ENCODE results near the gene ALDH1A2. TPM values are rescaled to one million over a fixed set of nuclear protein-coding genes. Genes with fewer than 3 reads are reported as not detected.

The ALDH1A2 gene
- total RNA-seq, 1 donor from 2014 or later, result 11.0 TPM

DNA sequence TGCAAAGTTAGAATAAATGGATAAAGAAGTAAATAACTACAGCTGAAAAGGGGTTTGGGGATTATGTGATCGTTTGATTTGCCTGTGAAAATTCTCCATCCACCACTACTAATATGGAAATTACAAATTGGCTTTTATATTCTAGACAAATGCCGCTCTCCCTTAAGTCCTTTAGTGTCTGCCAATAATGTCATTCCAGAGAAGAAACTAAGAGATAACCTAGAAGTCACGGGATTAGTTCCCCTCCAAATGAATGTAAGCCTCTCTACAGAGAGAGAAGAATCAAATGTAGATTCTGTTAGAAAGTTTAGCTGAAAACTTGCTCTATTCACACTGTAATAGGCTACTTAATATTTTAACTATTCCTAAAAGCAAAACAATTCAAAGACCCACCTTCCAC is 92.0 kb downstream of the ALDH1A2 start:
- H3K4me3 ChIP-seq (ENCODE audit: low read length in 3 of 3), result no peak overlapping the region
- H3K27me3 ChIP-seq (ENCODE audit: control insufficient read depth in 3 of 3, insufficient read depth in 3 of 3, low read length in 3 of 3), result no peaks in the 10 kb centered on the region
- H3K27ac ChIP-seq (ENCODE audit: low read depth, low read length), result no peak overlapping the region
- no peak overlapping the region for H3K9ac ChIP-seq (ENCODE audit: low read depth in 1 of 3, low read length in 3 of 3)
- H3K36me3 ChIP-seq (ENCODE audit: control insufficient read depth in 3 of 3, insufficient read depth in 3 of 3, low read length in 3 of 3), result no peaks in the 10 kb centered on the region
- H3K4me1 ChIP-seq (ENCODE audit: control insufficient read depth in 3 of 3, insufficient read depth in 3 of 3, low read length in 3 of 3), result no peaks in the 10 kb centered on the region
- H3K9me3 ChIP-seq (ENCODE audit: control insufficient read depth in 3 of 3, low read length in 3 of 3), result no peaks in the 10 kb centered on the region

DNA sequence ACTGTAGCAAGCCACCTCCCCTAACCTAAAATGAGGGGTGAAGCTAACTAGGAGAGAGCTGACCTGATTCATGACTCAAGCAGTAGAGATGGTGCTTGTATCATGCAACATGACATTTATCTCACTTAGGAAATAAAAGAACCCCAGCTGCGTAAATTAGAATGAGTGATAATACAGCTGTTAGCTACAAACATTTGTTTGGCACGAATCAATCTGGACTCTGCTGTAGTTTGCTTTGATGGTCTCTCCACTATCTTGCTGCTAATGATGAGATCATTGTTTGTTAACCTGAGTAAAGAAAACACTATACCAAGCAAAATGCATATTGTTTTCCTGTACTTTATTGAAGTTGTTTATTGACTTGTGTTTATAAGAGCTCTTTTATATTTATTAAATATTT is 92.6 kb downstream of the ALDH1A2 start:
- H3K9ac ChIP-seq (ENCODE audit: low read depth in 1 of 3, low read length in 3 of 3), result no peak overlapping the region
- no peak overlapping the region for H3K27ac ChIP-seq (ENCODE audit: low read depth, low read length)
- H3K27me3 ChIP-seq (ENCODE audit: control insufficient read depth in 3 of 3, insufficient read depth in 3 of 3, low read length in 3 of 3), result no peaks in the 10 kb centered on the region
- H3K4me3 ChIP-seq (ENCODE audit: low read length in 3 of 3), result no peak overlapping the region
- no peaks in the 10 kb centered on the region for H3K36me3 ChIP-seq (ENCODE audit: control insufficient read depth in 3 of 3, insufficient read depth in 3 of 3, low read length in 3 of 3)
- H3K4me1 ChIP-seq (ENCODE audit: control insufficient read depth in 3 of 3, insufficient read depth in 3 of 3, low read length in 3 of 3), result no peaks in the 10 kb centered on the region
- H3K9me3 ChIP-seq (ENCODE audit: control insufficient read depth in 3 of 3, low read length in 3 of 3), result no peaks in the 10 kb centered on the region

DNA sequence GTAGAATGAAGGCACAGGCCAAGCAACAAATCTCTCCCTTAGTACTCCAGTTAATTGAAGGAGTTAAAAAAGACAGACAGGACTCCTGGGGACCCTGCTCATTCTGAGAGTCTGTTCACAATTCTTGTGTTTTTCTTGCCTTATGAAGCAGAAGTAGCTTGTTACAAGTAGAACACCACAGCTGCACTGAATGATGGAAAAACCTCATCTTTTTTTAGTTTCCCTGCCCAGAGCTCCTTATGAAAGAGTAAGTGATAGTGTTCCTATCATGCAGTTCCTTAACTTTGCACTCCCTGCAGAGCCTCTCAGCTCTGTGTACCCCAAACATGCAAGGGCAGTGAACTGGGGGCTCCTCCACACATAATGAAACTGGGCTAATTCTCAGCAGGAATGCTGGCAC is 95.5 kb downstream of the ALDH1A2 start:
- Histone ChIP-seq H3K9me3 (ENCODE audit: control insufficient read depth in 3 of 3, low read length in 3 of 3) (no peaks in the 10 kb centered on the region), H3K36me3 (ENCODE audit: control insufficient read depth in 3 of 3, insufficient read depth in 3 of 3, low read length in 3 of 3) (no peaks in the 10 kb centered on the region), H3K27me3 (ENCODE audit: control insufficient read depth in 3 of 3, insufficient read depth in 3 of 3, low read length in 3 of 3) (no peaks in the 10 kb centered on the region), H3K27ac (ENCODE audit: low read depth, low read length) (no peak overlapping the region), H3K4me3 (ENCODE audit: low read length in 3 of 3) (no peak overlapping the region), H3K4me1 (ENCODE audit: control insufficient read depth in 3 of 3, insufficient read depth in 3 of 3, low read length in 3 of 3) (no peaks in the 10 kb centered on the region), H3K9ac (ENCODE audit: low read depth in 1 of 3, low read length in 3 of 3) (no peak overlapping the region)

DNA sequence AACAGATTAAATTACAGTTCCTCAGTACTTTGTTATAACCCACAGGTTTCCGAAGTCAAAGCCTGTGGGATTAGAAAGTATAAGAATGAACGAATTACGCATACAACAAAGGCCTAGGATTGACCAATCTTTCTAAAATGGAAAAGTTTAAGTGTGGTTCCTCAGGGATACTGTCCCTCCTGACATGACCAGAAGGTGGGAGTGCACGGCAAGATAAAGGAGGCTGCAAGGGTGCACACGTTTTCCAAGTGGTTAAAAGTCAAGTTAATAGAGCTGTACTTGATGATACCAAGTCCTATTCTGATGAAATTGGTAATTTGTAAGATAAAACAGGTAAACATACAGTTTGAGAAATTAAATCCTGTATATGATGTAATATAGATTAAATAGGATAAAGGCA is 96.2 kb downstream of the ALDH1A2 start:
- no peaks in the 10 kb centered on the region for H3K36me3 ChIP-seq (ENCODE audit: control insufficient read depth in 3 of 3, insufficient read depth in 3 of 3, low read length in 3 of 3)
- no peak overlapping the region for H3K27ac ChIP-seq (ENCODE audit: low read depth, low read length)
- no peaks in the 10 kb centered on the region for H3K27me3 ChIP-seq (ENCODE audit: control insufficient read depth in 3 of 3, insufficient read depth in 3 of 3, low read length in 3 of 3)
- H3K9ac ChIP-seq (ENCODE audit: low read depth in 1 of 3, low read length in 3 of 3), result no peak overlapping the region
- no peak overlapping the region for H3K4me3 ChIP-seq (ENCODE audit: low read length in 3 of 3)
- H3K4me1 ChIP-seq (ENCODE audit: control insufficient read depth in 3 of 3, insufficient read depth in 3 of 3, low read length in 3 of 3), result no peaks in the 10 kb centered on the region
- no peaks in the 10 kb centered on the region for H3K9me3 ChIP-seq (ENCODE audit: control insufficient read depth in 3 of 3, low read length in 3 of 3)

DNA sequence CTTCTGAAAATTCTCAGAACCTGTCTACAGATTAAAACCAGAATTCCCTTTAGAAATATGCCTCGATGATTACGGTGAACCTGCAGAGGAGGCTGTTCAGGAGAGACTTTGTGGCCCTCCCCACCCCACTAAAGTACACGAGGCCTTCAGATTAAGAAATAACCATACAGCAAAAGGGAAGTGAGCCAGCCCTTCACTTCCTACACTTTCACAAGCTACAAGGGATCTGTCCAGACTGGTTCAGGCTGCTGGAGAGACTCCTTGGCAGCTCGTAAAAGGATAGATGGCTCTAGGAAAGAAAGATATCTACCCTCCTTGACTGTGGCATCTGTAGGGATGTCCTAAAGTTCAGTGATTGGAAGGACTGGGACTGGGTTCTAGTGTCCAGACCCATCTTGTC is 102.6 kb downstream of the ALDH1A2 start:
- Histone ChIP-seq H3K27me3 (ENCODE audit: control insufficient read depth in 3 of 3, insufficient read depth in 3 of 3, low read length in 3 of 3) (no peaks in the 10 kb centered on the region), H3K9ac (ENCODE audit: low read depth in 1 of 3, low read length in 3 of 3) (no peak overlapping the region), H3K36me3 (ENCODE audit: control insufficient read depth in 3 of 3, insufficient read depth in 3 of 3, low read length in 3 of 3) (no peaks in the 10 kb centered on the region), H3K9me3 (ENCODE audit: control insufficient read depth in 3 of 3, low read length in 3 of 3) (no peaks in the 10 kb centered on the region), H3K4me3 (ENCODE audit: low read length in 3 of 3) (no peak overlapping the region), H3K27ac (ENCODE audit: low read depth, low read length) (no peak overlapping the region), H3K4me1 (ENCODE audit: control insufficient read depth in 3 of 3, insufficient read depth in 3 of 3, low read length in 3 of 3) (no peaks in the 10 kb centered on the region)

DNA sequence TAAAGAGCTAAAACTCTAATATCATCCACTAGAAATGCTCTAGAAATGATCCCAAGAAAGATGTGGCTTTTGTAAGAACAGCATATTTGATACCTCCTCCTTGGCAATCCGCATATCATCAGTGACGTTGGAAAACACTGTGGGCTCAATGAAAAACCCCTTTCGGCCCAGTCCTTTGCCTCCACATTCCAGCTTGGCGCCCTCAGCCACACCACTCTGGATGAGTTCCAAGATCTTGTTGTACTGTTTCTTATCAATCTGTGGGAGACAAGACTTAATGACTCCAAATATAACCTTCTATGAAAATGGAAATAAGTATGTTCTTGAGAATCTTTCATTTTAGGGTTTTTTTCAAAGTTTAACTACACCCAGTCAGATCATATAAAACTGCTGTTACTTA is 103.6 kb downstream of the ALDH1A2 start:
- Histone ChIP-seq H3K4me1 (ENCODE audit: control insufficient read depth in 3 of 3, insufficient read depth in 3 of 3, low read length in 3 of 3) (no peaks in the 10 kb centered on the region), H3K27me3 (ENCODE audit: control insufficient read depth in 3 of 3, insufficient read depth in 3 of 3, low read length in 3 of 3) (no peaks in the 10 kb centered on the region), H3K27ac (ENCODE audit: low read depth, low read length) (no peak overlapping the region), H3K9me3 (ENCODE audit: control insufficient read depth in 3 of 3, low read length in 3 of 3) (no peaks in the 10 kb centered on the region), H3K9ac (ENCODE audit: low read depth in 1 of 3, low read length in 3 of 3) (no peak overlapping the region), H3K4me3 (ENCODE audit: low read length in 3 of 3) (no peak overlapping the region), H3K36me3 (ENCODE audit: control insufficient read depth in 3 of 3, insufficient read depth in 3 of 3, low read length in 3 of 3) (no peaks in the 10 kb centered on the region)

DNA sequence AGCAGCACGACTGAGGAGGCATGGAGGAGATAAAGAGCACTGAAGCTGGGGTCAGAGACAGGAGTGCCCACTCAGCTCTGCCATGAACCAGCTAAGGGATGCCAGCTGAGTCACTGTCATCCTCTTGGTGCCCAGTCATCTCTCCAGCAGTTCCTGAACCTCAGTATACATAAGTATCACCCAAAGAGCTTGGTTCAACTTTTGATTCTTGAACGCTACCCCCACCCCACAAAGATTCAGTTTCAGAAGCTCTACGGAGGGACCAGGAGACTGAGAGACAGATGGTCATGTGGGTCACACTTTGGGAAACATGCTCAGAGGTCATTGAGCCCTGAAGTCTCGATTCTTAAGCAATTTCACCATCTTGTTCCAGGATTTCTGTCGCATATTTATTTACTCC is 108.4 kb downstream of the ALDH1A2 start:
- peaks cover 0 to 2% (median 0%) of the 10 kb centered on the region in 3 donors for H3K27me3 ChIP-seq (ENCODE audit: control insufficient read depth in 3 of 3, insufficient read depth in 3 of 3, low read length in 3 of 3)
- no peaks in the 10 kb centered on the region for H3K9me3 ChIP-seq (ENCODE audit: control insufficient read depth in 3 of 3, low read length in 3 of 3)
- no peak overlapping the region for H3K9ac ChIP-seq (ENCODE audit: low read depth in 1 of 3, low read length in 3 of 3)
- H3K4me1 ChIP-seq (ENCODE audit: control insufficient read depth in 3 of 3, insufficient read depth in 3 of 3, low read length in 3 of 3), result no peaks in the 10 kb centered on the region
- H3K27ac ChIP-seq (ENCODE audit: low read depth, low read length), result no peak overlapping the region
- H3K36me3 ChIP-seq (ENCODE audit: control insufficient read depth in 3 of 3, insufficient read depth in 3 of 3, low read length in 3 of 3), result no peaks in the 10 kb centered on the region
- H3K4me3 ChIP-seq (ENCODE audit: low read length in 3 of 3), result no peak overlapping the region

DNA sequence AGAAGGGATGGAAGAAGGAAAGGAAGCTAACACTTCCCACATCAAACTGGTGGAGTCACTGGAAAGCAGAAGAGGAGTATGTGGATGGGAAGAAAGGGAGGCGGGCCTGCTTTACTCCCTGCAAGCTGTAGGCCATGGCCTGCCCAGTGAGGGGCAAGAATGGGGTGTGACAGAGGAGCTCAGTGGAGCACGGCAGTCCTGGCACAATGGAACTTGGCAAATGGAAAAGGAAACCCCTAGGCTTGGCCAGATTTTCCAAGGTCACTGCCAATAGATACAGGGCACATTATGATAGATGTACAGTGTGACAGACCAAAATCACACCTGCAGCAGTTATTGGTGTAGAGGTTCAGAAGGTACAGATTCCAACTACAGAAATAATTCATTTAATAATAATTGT is 111.6 kb downstream of the ALDH1A2 start:
- Histone ChIP-seq H3K27ac (ENCODE audit: low read depth, low read length) (no peak overlapping the region), H3K9ac (ENCODE audit: low read depth in 1 of 3, low read length in 3 of 3) (no peak overlapping the region), H3K4me3 (ENCODE audit: low read length in 3 of 3) (no peak overlapping the region), H3K4me1 (ENCODE audit: control insufficient read depth in 3 of 3, insufficient read depth in 3 of 3, low read length in 3 of 3) (no peaks in the 10 kb centered on the region), H3K9me3 (ENCODE audit: control insufficient read depth in 3 of 3, low read length in 3 of 3) (peaks cover 0 to 2% (median 0%) of the 10 kb centered on the region in 3 donors), H3K36me3 (ENCODE audit: control insufficient read depth in 3 of 3, insufficient read depth in 3 of 3, low read length in 3 of 3) (no peaks in the 10 kb centered on the region), H3K27me3 (ENCODE audit: control insufficient read depth in 3 of 3, insufficient read depth in 3 of 3, low read length in 3 of 3) (peaks cover 0 to 2% (median 0%) of the 10 kb centered on the region in 3 donors)

DNA sequence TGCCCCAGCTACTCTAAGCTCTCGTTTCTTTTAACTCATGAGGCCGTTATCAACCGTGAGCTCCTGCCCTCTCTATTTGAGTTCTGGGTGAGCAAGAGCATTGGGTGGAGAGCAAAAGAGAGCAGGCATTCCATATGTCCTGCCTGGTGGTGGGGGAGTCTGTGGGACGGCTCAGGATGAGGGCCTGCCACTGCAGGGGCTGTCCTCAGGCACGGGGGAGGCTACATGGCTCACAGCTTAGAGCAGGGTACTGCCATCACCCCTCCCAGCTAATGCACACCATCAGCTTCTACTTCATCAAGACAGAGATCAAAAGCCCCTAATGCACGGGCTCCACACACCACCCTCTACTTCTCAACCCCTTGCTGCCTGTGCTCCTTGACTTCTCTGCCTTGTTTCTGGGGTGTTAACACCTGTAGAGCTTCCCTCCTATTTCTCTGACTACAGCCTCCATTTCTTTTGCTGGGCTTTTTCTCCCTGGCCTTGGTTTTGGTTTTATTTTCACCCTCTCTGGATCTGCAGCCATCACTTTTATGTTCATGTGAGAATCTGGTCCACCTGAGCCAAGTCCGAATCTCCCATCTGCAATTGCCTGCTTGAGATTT is 114.1 kb downstream of the ALDH1A2 start:
- H3K27ac ChIP-seq (ENCODE audit: low read depth, low read length), result no peak overlapping the region
- peaks cover 0 to 2% (median 0%) of the 10 kb centered on the region in 3 donors for H3K9me3 ChIP-seq (ENCODE audit: control insufficient read depth in 3 of 3, low read length in 3 of 3)
- no peaks in the 10 kb centered on the region for H3K4me1 ChIP-seq (ENCODE audit: control insufficient read depth in 3 of 3, insufficient read depth in 3 of 3, low read length in 3 of 3)
- no peak overlapping the region for H3K4me3 ChIP-seq (ENCODE audit: low read length in 3 of 3)
- no peaks in the 10 kb centered on the region for H3K36me3 ChIP-seq (ENCODE audit: control insufficient read depth in 3 of 3, insufficient read depth in 3 of 3, low read length in 3 of 3)
- no peak overlapping the region for H3K9ac ChIP-seq (ENCODE audit: low read depth in 1 of 3, low read length in 3 of 3)
- peaks cover 0 to 2% (median 0%) of the 10 kb centered on the region in 3 donors for H3K27me3 ChIP-seq (ENCODE audit: control insufficient read depth in 3 of 3, insufficient read depth in 3 of 3, low read length in 3 of 3)

DNA sequence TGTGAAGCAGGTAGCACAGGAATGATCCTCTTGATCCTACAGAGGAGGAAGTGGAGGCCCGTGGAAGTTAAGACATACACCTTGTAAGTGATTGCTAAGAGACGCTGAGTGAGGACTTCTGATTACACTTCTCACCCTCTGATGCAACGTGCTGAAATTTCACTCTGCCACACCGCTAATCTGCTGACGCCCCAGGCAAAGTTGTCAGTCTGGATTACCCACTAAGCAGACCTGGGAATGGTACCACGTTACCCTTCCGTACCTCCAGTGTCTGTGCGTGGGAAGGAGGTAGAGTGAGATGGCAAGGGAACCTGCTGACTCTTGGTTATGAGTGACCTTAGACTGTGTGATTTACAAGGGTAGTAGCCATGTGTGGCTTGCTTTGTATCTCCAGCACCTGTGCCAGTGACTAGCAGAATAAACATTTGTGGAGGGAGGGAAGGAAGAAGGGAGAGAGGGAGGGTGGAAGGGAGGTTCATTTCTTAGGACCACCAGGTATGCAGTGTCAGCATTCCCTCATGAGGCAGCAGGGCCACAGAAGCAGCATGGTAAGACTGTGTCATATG is 115.0 kb downstream of the ALDH1A2 start:
- Histone ChIP-seq H3K27me3 (ENCODE audit: control insufficient read depth in 3 of 3, insufficient read depth in 3 of 3, low read length in 3 of 3) (peaks cover 0 to under 1% (median 0%) of the 10 kb centered on the region in 3 donors), H3K9ac (ENCODE audit: low read depth in 1 of 3, low read length in 3 of 3) (no peak overlapping the region), H3K27ac (ENCODE audit: low read depth, low read length) (no peak overlapping the region), H3K4me3 (ENCODE audit: low read length in 3 of 3) (no peak overlapping the region), H3K9me3 (ENCODE audit: control insufficient read depth in 3 of 3, low read length in 3 of 3) (peaks cover 0 to 2% (median 0%) of the 10 kb centered on the region in 3 donors), H3K4me1 (ENCODE audit: control insufficient read depth in 3 of 3, insufficient read depth in 3 of 3, low read length in 3 of 3) (no peaks in the 10 kb centered on the region), H3K36me3 (ENCODE audit: control insufficient read depth in 3 of 3, insufficient read depth in 3 of 3, low read length in 3 of 3) (no peaks in the 10 kb centered on the region)

Data from skeletal muscle tissue (tissue), 4 donors.